Neuron (in vitro differentiated cells): ENCODE measurements around the gene C1QTNF4.
"Not testable (repeated sequence)": the region's sequence is repeated elsewhere in the genome, so short reads cannot be mapped to it uniquely, and the experiment has no call there.

Experiments
- H2AFZ ChIP-seq: one replicate; pipeline ENCODE4 v1.6.1; 2013; ENCODE audit warnings: low read depth, mild to moderate bottlenecking, inconsistent platforms, low read length, moderate library complexity
- H3K27me3 ChIP-seq: one replicate; pipeline ENCODE4 v1.6.1; 2013; ENCODE audit warnings: low read length; ENCODE audit not compliant: insufficient read depth
- H3K36me3 ChIP-seq: one replicate; pipeline ENCODE4 v1.6.1; 2013; ENCODE audit warnings: low read length; ENCODE audit not compliant: insufficient read depth
- H3K4me1 ChIP-seq: one replicate; pipeline ENCODE4 v1.6.1; 2013; ENCODE audit warnings: low read length; ENCODE audit not compliant: insufficient read depth
- H3K4me3 ChIP-seq: 2 replicates; pipeline ENCODE4 v1.5.1; 2013; ENCODE audit warnings: mild to moderate bottlenecking, low read length, moderate library complexity
- H3K9me3 ChIP-seq: one replicate; pipeline ENCODE4 v1.6.1; 2013; ENCODE audit warnings: low read length

C1QTNF4 gene

DNA sequence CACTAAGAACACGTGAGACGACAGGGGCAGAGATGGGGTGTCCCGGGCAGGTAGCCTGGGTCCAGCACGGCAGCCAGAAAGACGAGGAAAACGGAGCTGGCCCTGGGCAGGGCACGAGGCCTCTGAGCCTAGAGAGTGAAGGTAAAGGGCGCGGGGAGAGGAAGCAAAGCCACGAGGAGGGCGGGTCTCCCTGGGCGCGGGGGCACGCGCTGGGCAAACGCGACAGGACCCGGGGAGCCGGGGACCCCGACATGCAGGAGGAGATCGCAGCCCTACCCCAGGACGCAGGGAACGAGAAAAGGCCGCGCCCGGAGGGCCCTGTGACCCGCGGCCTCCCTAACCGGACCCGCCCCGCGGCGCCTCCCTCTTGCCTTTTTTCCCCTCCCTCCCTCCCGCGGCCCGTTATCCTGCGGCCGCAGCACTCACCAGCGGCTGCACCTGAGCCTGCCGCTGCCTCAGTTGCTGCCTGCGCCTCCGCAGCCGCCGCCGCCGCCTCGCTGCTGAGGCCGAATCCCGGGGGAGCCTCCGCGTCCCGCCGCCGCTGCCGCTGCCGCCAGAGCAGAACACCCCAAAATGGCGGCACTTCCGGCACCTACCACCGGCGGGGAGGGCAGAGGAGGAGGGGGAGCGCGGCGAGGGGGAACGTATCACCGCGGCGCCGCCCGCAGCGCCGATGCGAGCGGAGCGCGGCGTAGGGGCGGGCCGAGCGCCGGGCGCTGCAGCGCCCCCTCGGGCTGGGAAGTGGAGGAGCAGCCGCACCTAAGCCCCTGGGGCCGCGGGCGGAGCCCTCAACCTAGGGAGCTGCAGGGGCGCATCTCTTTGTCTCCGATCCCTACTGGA is 41.4 kb downstream of the C1QTNF4 start, which contains the start of gene CELF1:
Gene CELF1 (minus strand): TSS at position 567 of the 840 bp plus-strand sequence. CDS start 53,609 bp downstream, outside the sequence.
- Histone ChIP-seq H3K36me3 (peaks cover 15% of the 10 kb centered on the region), H3K4me1 (peaks cover 18% of the 10 kb centered on the region), H2AFZ (peak within 1 kb of the TSS; percentile 94), H3K4me3 (peak within 1 kb of the TSS; percentile 85), H3K9me3 (no peaks in the 10 kb centered on the region), H3K27me3 (no peaks in the 10 kb centered on the region)

GRCh38 chr11:47552056-47552565 is 42.1 kb downstream of the C1QTNF4 start:
- Histone ChIP-seq H3K4me3 (peak overlapping the region; percentile 85), H3K27me3 (no peaks in the 10 kb centered on the region), H3K4me1 (peaks cover 18% of the 10 kb centered on the region), H3K36me3 (peaks cover 20% of the 10 kb centered on the region), H3K9me3 (no peaks in the 10 kb centered on the region), H2AFZ (peak overlapping the region; percentile 6)

DNA sequence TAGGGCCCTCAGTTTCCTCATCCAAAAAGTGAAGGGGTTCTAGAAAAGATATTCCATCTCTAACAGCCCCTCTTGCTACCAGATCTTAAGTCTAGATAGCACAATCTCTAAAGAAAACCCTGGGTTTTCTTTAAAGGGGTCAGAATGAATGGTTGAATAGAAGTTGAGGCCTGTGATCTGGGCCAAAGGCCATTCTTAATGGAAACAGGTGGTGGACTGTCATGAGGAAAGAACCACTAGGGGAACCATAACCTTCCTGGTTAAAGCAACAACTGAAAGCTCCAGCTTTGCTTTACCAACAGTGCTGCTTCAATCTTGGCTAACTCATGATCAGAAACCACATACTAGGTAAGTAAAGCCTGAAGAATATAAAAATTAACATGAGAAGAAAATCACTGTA is 43.1 kb downstream of the C1QTNF4 start:
- Histone ChIP-seq H3K9me3 (no peaks in the 10 kb centered on the region), H3K27me3 (no peaks in the 10 kb centered on the region), H3K4me1 (peaks cover 18% of the 10 kb centered on the region), H2AFZ (no peak overlapping the region), H3K4me3 (peak overlapping the region; percentile 85), H3K36me3 (peaks cover 21% of the 10 kb centered on the region)

- H3K4me3 ChIP-seq: peak overlapping the region; percentile 85
- H3K36me3 ChIP-seq: peaks cover 21% of the 10 kb centered on the region
- H3K27me3 ChIP-seq: no peaks in the 10 kb centered on the region
- no peaks in the 10 kb centered on the region for H3K9me3 ChIP-seq
- no peak overlapping the region for H2AFZ ChIP-seq
- H3K4me1 ChIP-seq: peaks cover 18% of the 10 kb centered on the region
Observed at GRCh38 chr11:47550288-47551047, 43.7 kb downstream of the C1QTNF4 start.

DNA sequence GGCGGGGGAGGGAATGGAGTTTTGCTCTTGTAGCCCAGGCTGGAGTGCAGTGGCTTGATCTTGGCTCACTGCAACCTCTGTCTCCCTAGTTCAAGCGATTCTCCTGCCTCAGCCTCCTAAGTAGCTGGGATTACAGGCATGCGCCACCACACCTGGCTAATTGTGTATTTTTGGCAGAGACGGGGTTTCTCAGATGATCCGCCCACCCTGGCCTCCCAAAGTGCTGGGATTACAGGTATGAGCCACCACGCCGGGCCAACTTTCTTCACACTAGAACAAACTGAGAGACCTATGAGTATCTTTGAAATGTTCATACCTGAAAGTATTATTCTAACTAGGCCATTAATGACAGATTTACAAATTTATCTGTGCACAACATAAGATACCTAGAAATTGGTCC is 47.9 kb downstream of the C1QTNF4 start:
- H3K4me3 ChIP-seq, H3K4me1 ChIP-seq, H2AFZ ChIP-seq, H3K27me3 ChIP-seq, H3K9me3 ChIP-seq: not testable (repeated sequence)
- H3K36me3 ChIP-seq: peaks cover 19% of the 10 kb centered on the region

DNA sequence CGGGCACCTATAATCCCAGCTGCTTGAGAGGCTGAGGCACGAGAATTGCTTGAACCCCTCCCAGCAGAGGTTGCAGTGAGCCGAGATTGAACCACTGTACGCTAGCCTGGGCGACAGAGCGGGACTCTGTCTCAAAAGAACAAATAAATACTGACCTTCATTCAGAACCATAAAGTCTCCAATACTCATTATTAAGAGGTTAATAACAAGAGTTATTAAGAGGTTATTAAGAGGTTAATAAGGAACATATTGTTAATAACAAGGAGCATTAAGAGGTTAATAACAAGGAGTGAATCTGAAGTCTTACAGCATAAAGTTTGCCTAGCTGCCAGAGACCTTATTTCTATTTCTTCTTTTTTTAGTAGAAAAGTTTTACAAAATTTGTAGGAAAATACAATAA is 48.9 kb downstream of the C1QTNF4 start:
- no peak overlapping the region for H2AFZ ChIP-seq
- H3K4me1 ChIP-seq: no peaks in the 10 kb centered on the region
- no peaks in the 10 kb centered on the region for H3K9me3 ChIP-seq
- H3K27me3 ChIP-seq: no peaks in the 10 kb centered on the region
- H3K4me3 ChIP-seq: no peak overlapping the region
- peaks cover 13% of the 10 kb centered on the region for H3K36me3 ChIP-seq

DNA sequence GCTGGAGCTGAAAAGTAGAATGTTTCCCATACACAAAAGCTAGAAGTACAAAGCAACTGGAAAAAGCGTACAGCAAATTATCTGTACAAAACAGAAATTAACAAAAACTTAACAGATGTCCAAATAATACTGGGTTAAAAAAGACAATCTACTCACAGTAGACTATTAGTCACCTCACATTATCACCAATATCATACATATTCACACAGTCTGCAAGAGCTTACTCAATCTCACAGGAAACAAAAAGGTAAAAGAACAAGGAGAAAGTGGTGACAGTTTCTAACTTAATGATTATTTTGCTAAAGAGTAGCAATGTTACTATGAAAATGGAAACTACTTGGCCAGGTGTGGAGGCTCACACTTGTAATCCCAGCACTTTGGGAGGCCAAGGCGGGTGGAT is 53.1 kb downstream of the C1QTNF4 start:
- Histone ChIP-seq H2AFZ (no peak overlapping the region), H3K4me1 (no peaks in the 10 kb centered on the region), H3K9me3 (no peaks in the 10 kb centered on the region), H3K27me3 (no peaks in the 10 kb centered on the region), H3K4me3 (no peak overlapping the region), H3K36me3 (no peaks in the 10 kb centered on the region)

GRCh38 chr11:47539681-47540039 is 54.6 kb downstream of the C1QTNF4 start:
- Histone ChIP-seq H3K27me3 (no peaks in the 10 kb centered on the region), H3K4me3 (no peak overlapping the region), H3K36me3 (no peaks in the 10 kb centered on the region), H3K4me1 (no peaks in the 10 kb centered on the region), H2AFZ (no peak overlapping the region), H3K9me3 (no peaks in the 10 kb centered on the region)
